H9 (cell line): ENCODE data around the gene TRIM52. TPM values are rescaled to one million over a fixed set of nuclear protein-coding genes. Genes with fewer than 3 reads are reported as not detected.

ENCODE experiments used
- DNase-seq: peaks from one replicate; pipeline ENCODE4 v3.0.0-alpha.2; 2017
- H2AFZ ChIP-seq: one replicate; pipeline ENCODE4 v1.6.1; 2013; ENCODE audit warnings: mild to moderate bottlenecking, low read length, control low read depth, moderate library complexity
- H2AK5ac ChIP-seq: 2 replicates; pipeline ENCODE4 v1.6.1; 2013; ENCODE audit warnings: low read length, control low read depth, mixed read lengths; ENCODE audit not compliant: insufficient read length
- H2BK120ac ChIP-seq: one replicate; pipeline ENCODE4 v1.6.1; 2013; ENCODE audit warnings: low read depth, mild to moderate bottlenecking, low read length, control low read depth, inconsistent platforms; ENCODE audit not compliant: poor library complexity, severe bottlenecking
- H2BK12ac ChIP-seq: 2 replicates; pipeline ENCODE4 v1.6.1; 2013; ENCODE audit warnings: low read length, control low read depth, mixed read lengths, low read depth; ENCODE audit not compliant: insufficient read length
- H2BK15ac ChIP-seq: 2 replicates; pipeline ENCODE4 v1.6.1; 2013; ENCODE audit warnings: low read depth, low read length, control low read depth
- H2BK20ac ChIP-seq: one replicate; pipeline ENCODE4 v1.6.1; 2013; ENCODE audit warnings: low read depth, mild to moderate bottlenecking, low read length, control low read depth, inconsistent platforms; ENCODE audit not compliant: poor library complexity, severe bottlenecking
- H2BK5ac ChIP-seq: 2 replicates; pipeline ENCODE4 v1.6.1; 2013; ENCODE audit warnings: low read length, control low read depth, mixed read lengths; ENCODE audit not compliant: insufficient read length
- H3K14ac ChIP-seq: 2 replicates; pipeline ENCODE4 v1.6.1; 2013; ENCODE audit warnings: low read length, control low read depth; ENCODE audit not compliant: insufficient read depth
- H3K18ac ChIP-seq: 2 replicates; pipeline ENCODE4 v1.6.1; 2013; ENCODE audit warnings: low read depth, mild to moderate bottlenecking, mixed read lengths, low read length, control low read depth; ENCODE audit not compliant: insufficient read length
- H3K23ac ChIP-seq: 2 replicates; pipeline ENCODE4 v1.6.1; 2013; ENCODE audit warnings: low read length, control low read depth, mixed read lengths, low read depth; ENCODE audit not compliant: insufficient read length
- H3K23me2 ChIP-seq: 2 replicates; pipeline ENCODE4 v1.6.1; 2013; ENCODE audit warnings: low read depth, mild to moderate bottlenecking, mixed read lengths, low read length, control low read depth; ENCODE audit not compliant: insufficient read length, poor library complexity, severe bottlenecking
- H3K27ac ChIP-seq: 2 replicates; pipeline ENCODE4 v1.5.1; 2013; ENCODE audit warnings: low read length, control low read depth, mixed read lengths, low read depth; ENCODE audit not compliant: insufficient read length
- H3K27me3 ChIP-seq: 2 replicates; pipeline ENCODE4 v1.6.1; 2013; ENCODE audit warnings: low read length, control low read depth, inconsistent platforms; ENCODE audit not compliant: insufficient read depth
- H3K4ac ChIP-seq: 2 replicates; pipeline ENCODE4 v1.6.1; 2013; ENCODE audit warnings: low read depth, mild to moderate bottlenecking, control low read depth, inconsistent platforms, low read length, moderate library complexity
- H3K4me1 ChIP-seq: 2 replicates; pipeline ENCODE4 v1.6.1; 2013; ENCODE audit warnings: low read length, control low read depth, inconsistent platforms; ENCODE audit not compliant: insufficient read depth
- H3K4me2 ChIP-seq: 2 replicates; pipeline ENCODE4 v1.6.1; 2013; ENCODE audit warnings: low read length, control low read depth, mixed read lengths; ENCODE audit not compliant: insufficient read length, insufficient read depth
- H3K56ac ChIP-seq: 2 replicates; pipeline ENCODE4 v1.6.1; 2013; ENCODE audit warnings: low read depth, mild to moderate bottlenecking, mixed read lengths, low read length, control low read depth; ENCODE audit not compliant: insufficient read length
- H3K79me1 ChIP-seq: 2 replicates; pipeline ENCODE4 v1.6.1; 2013; ENCODE audit warnings: low read depth, mild to moderate bottlenecking, moderate library complexity, low read length, control low read depth, inconsistent platforms; ENCODE audit not compliant: insufficient read depth, poor library complexity, severe bottlenecking
- H3K79me2 ChIP-seq: 2 replicates; pipeline ENCODE4 v1.6.1; 2013; ENCODE audit warnings: low read length, control low read depth, inconsistent platforms; ENCODE audit not compliant: insufficient read depth
- H3K9ac ChIP-seq: 2 replicates; pipeline ENCODE4 v1.6.1; 2013; ENCODE audit warnings: low read length, control low read depth, mixed read lengths; ENCODE audit not compliant: insufficient read length; ENCODE audit errors: extremely low read depth
- H3K9me3 ChIP-seq: one replicate; pipeline ENCODE4 v1.6.1; 2013; ENCODE audit warnings: low read depth, low read length, inconsistent platforms; ENCODE audit not compliant: control insufficient read depth
- H3T11ph ChIP-seq: one replicate; pipeline ENCODE4 v1.6.1; 2013; ENCODE audit warnings: mild to moderate bottlenecking, low read length, control low read depth, inconsistent platforms
- H4K20me1 ChIP-seq: one replicate; pipeline ENCODE4 v1.6.1; 2013; ENCODE audit not compliant: control insufficient read depth, insufficient read length, insufficient read depth
- H4K5ac ChIP-seq: 2 replicates; pipeline ENCODE4 v1.6.1; 2013; ENCODE audit warnings: low read depth, mild to moderate bottlenecking, mixed read lengths, low read length, control low read depth; ENCODE audit not compliant: insufficient read length
- H4K8ac ChIP-seq: replicated peaks from 2 replicates; pipeline ENCODE4 v1.6.1; 2013; ENCODE audit warnings: low read length, control low read depth, mixed read lengths, low read depth; ENCODE audit not compliant: insufficient read length
- H4K91ac ChIP-seq: 2 replicates; pipeline ENCODE4 v1.6.1; 2013; ENCODE audit warnings: low read depth, mild to moderate bottlenecking, moderate library complexity, mixed read lengths, low read length, control low read depth; ENCODE audit not compliant: insufficient read length
- H3K27ac Mint-ChIP-seq, 3 experiments: 2 replicates in 2 of 3; 3 replicates in 1 of 3; pipeline ENCODE4 v1.8.0; 2020 to 2021; ENCODE audit warnings: mixed read lengths in 3 of 3, mild to moderate bottlenecking in 1 of 3, moderate library complexity in 1 of 3
- H3K27me3 Mint-ChIP-seq: 2 replicates; pipeline ENCODE4 v1.8.0; 2021; ENCODE audit warnings: low read depth, mild to moderate bottlenecking, moderate library complexity, mixed read lengths
- H3K36me3 Mint-ChIP-seq, 3 experiments: 2 replicates in 2 of 3; 3 replicates in 1 of 3; pipeline ENCODE4 v1.8.0; 2020 to 2021; ENCODE audit warnings: low read depth in 3 of 3, mixed read lengths in 3 of 3; ENCODE audit not compliant: insufficient read depth in 1 of 3
- H3K4me1 Mint-ChIP-seq, 2 experiments: 2 replicates each; pipeline ENCODE4 v1.8.0; 2020; ENCODE audit warnings: mixed read lengths in 2 of 2
- H3K4me3 Mint-ChIP-seq, 2 experiments: 2 replicates in 1 of 2; 3 replicates in 1 of 2; pipeline ENCODE4 v1.8.0; 2020 to 2021; ENCODE audit warnings: mild to moderate bottlenecking in 2 of 2, mixed read lengths in 2 of 2, moderate library complexity in 1 of 2
- H3K9me3 Mint-ChIP-seq, 2 experiments: 2 replicates in 1 of 2; 3 replicates in 1 of 2; pipeline ENCODE4 v1.8.0; 2020; ENCODE audit warnings: mild to moderate bottlenecking in 2 of 2, mixed read lengths in 2 of 2, moderate library complexity in 1 of 2
- WGBS: extraction: QIAGEN DNeasy Blood & Tissue Kit; methylation state at CpG from one replicate; pipeline ENCODE4 v1.1.7; 2013; ENCODE audit warnings: missing lambda C conversion rate, low lambda C conversion rate, mixed read lengths; ENCODE audit not compliant: insufficient read length; ENCODE audit errors: extremely low coverage; 5-methylcytosine and 5-hydroxymethylcytosine counted together
- total RNA-seq: library from RNA; stranded (reverse); gene quantifications from 2 replicates; pipeline ENCODE4 v1.2.1, GENCODE V29; 2021
- TF ChIP-seq, protein P1 (sequence below): fragments of 200-600 bp; sonication (generic); conservative IDR thresholded peaks from 3 replicates; pipeline ENCODE4 v1.8.0; 2021; ENCODE audit warnings: antibody characterized with exemption, mild to moderate bottlenecking

Gene TRIM52
- total RNA-seq, 1 experiment from 2014 or later: 5.1 TPM

DNA sequence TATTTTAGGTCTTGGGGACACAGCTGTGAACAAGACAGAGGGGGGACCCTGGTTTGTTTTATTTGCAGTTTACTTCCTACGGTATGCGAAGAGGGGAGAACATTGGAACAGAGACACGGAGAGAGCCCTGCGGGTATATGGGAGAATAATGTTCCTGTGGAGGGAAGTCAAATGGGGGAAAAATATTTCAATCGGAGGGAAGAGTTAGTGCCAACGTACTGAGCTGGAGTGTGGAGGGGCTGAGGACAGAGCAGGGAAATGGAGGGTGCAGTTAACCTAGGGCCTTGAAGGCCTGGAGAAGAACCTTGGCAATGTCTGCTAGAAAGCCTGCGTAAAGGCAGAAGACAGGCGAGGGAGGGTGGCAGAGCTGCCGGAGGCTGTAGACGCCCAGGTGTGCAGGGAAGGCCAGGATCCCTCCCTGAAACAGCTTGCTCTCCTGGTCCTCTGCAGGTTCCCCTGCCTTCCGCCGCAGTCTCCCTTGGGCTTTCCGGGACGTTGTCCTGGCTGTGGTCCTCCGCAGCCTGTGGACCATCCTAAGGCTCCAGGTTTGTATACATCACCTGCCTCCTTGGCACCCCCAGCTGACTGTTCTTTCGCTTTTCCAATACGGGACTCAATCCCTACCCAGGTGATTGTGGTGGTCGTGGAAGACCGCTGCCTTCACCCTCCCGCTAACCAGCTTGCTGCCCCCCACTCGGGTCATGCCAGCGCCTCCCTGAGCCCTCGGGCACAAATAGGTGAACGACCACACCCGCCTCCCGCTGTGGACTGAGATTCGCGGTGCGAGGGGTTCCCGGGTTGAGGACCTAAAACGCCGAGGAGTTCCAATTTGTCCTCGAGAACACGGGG, 15.3 kb downstream of the TRIM52 start:
- peak overlapping the region; percentile 65 for H3K4me2 ChIP-seq
- no peak overlapping the region for H2BK12ac ChIP-seq
- H3K14ac ChIP-seq: peak overlapping the region; percentile 60; the same call in 1 of the 2 replicates
- no peak overlapping the region for H2BK5ac ChIP-seq
- H3K4me1 ChIP-seq: no peaks in the 10 kb centered on the region
- H4K91ac ChIP-seq: no peak overlapping the region
- no peak overlapping the region for H4K8ac ChIP-seq
- H3K79me2 ChIP-seq: peaks cover 49% of the 10 kb centered on the region
- H2AK5ac ChIP-seq: no peak overlapping the region
- DNase-seq: peak; percentile 47
- H3K79me1 ChIP-seq: peaks cover 28% of the 10 kb centered on the region
- H4K5ac ChIP-seq: no peak overlapping the region
- H3K56ac ChIP-seq: no peak overlapping the region
- TF ChIP-seq, protein P1, sequence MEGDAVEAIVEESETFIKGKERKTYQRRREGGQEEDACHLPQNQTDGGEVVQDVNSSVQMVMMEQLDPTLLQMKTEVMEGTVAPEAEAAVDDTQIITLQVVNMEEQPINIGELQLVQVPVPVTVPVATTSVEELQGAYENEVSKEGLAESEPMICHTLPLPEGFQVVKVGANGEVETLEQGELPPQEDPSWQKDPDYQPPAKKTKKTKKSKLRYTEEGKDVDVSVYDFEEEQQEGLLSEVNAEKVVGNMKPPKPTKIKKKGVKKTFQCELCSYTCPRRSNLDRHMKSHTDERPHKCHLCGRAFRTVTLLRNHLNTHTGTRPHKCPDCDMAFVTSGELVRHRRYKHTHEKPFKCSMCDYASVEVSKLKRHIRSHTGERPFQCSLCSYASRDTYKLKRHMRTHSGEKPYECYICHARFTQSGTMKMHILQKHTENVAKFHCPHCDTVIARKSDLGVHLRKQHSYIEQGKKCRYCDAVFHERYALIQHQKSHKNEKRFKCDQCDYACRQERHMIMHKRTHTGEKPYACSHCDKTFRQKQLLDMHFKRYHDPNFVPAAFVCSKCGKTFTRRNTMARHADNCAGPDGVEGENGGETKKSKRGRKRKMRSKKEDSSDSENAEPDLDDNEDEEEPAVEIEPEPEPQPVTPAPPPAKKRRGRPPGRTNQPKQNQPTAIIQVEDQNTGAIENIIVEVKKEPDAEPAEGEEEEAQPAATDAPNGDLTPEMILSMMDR: no peak
- no peak overlapping the region for H2AFZ ChIP-seq
- H3K4me3 Mint-ChIP-seq: peak overlapping the region; percentile 93 to 97
- WGBS: no CpG with 5 or more reads among the region's 34 CpGs
- H2BK20ac ChIP-seq: no peak overlapping the region
- peak overlapping the region; percentile 9 for H3K18ac ChIP-seq
- peak overlapping the region; percentile 95 to 99 (median 98) for H3K27ac Mint-ChIP-seq
- H3K36me3 Mint-ChIP-seq: peaks cover 40 to 60% (median 56%) of the 10 kb centered on the region in 3 experiments
- H4K20me1 ChIP-seq: no peaks in the 10 kb centered on the region
- no peaks in the 10 kb centered on the region for H3K27me3 ChIP-seq
- H3K23ac ChIP-seq: no peak overlapping the region
- H3K9ac ChIP-seq: peak overlapping the region; percentile 75
- H3K9me3 ChIP-seq: no peaks in the 10 kb centered on the region
- H3K9me3 Mint-ChIP-seq: peaks cover 3 to 4% of the 10 kb centered on the region in 2 experiments; a peak in 3 of 5 replicates
- H3K27ac ChIP-seq: no peak overlapping the region
- no peak overlapping the region for H3K4ac ChIP-seq
- H2BK15ac ChIP-seq: no peak overlapping the region
- no peak overlapping the region for H3T11ph ChIP-seq
- H3K4me1 Mint-ChIP-seq: peaks cover 37 to 61% of the 10 kb centered on the region in 2 experiments
- peaks cover 2% of the 10 kb centered on the region for H3K27me3 Mint-ChIP-seq
- no peak overlapping the region for H2BK120ac ChIP-seq
- H3K23me2 ChIP-seq: peaks cover 23% of the 10 kb centered on the region
